B cell (primary cell): ENCODE data around the gene PDHB. TPM values are rescaled to one million over a fixed set of nuclear protein-coding genes. Genes with fewer than 3 reads are reported as not detected.

Experiments used
- ATAC-seq: fragments of 200-7000 bp; cut with Tn5 transposase; one replicate; pipeline ENCODE4 v1.10.0; 2021; ENCODE audit warnings: low read depth, mild to moderate bottlenecking, moderate number of reproducible peaks, moderate library complexity
- CTCF ChIA-PET: fragments of 350-600 bp; sonication (Branson Sonifier 250); formaldehyde crosslinking; loops from one replicate; lab custom pipeline; 2021; ENCODE audit warnings: antibody characterized with exemption, inconsistent platforms; lab: Charles Lee
- POLR2A ChIA-PET: fragments of 350-600 bp; sonication (Branson Sonifier 250); formaldehyde crosslinking; loops from one replicate; lab custom pipeline; 2021; ENCODE audit warnings: antibody characterized with exemption; lab: Charles Lee
- DNase-seq: peaks from one replicate; pipeline ENCODE4 v3.0.0; 2013
- H2AFZ ChIP-seq: 2 replicates; pipeline ENCODE4 v1.6.1; 2012; ENCODE audit warnings: mild to moderate bottlenecking, low read depth, low read length; ENCODE audit not compliant: insufficient read depth, poor library complexity, severe bottlenecking
- H3K27ac ChIP-seq, 2 donors: 1 replicate in 1 of 2; 2 replicates in 1 of 2; pipeline ENCODE4 v1.5.1; 2012 to 2013; ENCODE audit warnings: low read length in 2 of 2, mild to moderate bottlenecking in 2 of 2, moderate library complexity in 1 of 2
- H3K27me3 ChIP-seq, 4 experiments: fragments of 200-600 bp in 1 of 4; sonication (generic) in 1 of 4; replicated peaks in 1 of 4; 1 replicate in 2 of 4; 2 replicates in 2 of 4; pipeline versions ENCODE4 v1.6.1 to v1.7.0; 2013 to 2016; ENCODE audit warnings: low read length in 3 of 4, mild to moderate bottlenecking in 2 of 4, mixed read lengths in 1 of 4, moderate library complexity in 1 of 4; ENCODE audit not compliant: insufficient read depth in 4 of 4, control insufficient read depth in 3 of 4; ENCODE audit errors: control extremely low read depth in 1 of 4
- H3K36me3 ChIP-seq, 2 experiments: replicated peaks in 1 of 2; 1 replicate in 1 of 2; 2 replicates in 1 of 2; pipeline versions ENCODE4 v1.6.1 to v1.7.1; 2013; ENCODE audit warnings: low read length in 1 of 2; ENCODE audit not compliant: insufficient read depth in 2 of 2, control insufficient read depth in 1 of 2; ENCODE audit errors: control extremely low read depth in 1 of 2, extremely low read depth in 1 of 2
- H3K4me1 ChIP-seq, 2 donors: fragments of 200-600 bp in 1 of 2; sonication (generic) in 1 of 2; 1 replicate in 1 of 2; 2 replicates in 1 of 2; pipeline versions ENCODE4 v1.5.1 to v1.6.1; 2013 to 2017; ENCODE audit warnings: low read length in 2 of 2; ENCODE audit not compliant: control insufficient read depth in 2 of 2, insufficient read depth in 2 of 2
- H3K4me2 ChIP-seq: replicated peaks from 2 replicates; pipeline ENCODE3; 2012; ENCODE audit warnings: mild to moderate bottlenecking, low read depth, low read length; ENCODE audit not compliant: poor library complexity, severe bottlenecking
- H3K4me3 ChIP-seq, 5 experiments: fragments of 200-600 bp in 1 of 5; sonication (generic) in 1 of 5; 1 replicate in 3 of 5; 2 replicates in 2 of 5; pipeline versions ENCODE4 v1.5.1 to v1.7.0; 2011 to 2016; ENCODE audit warnings: low read length in 4 of 5, mild to moderate bottlenecking in 4 of 5, low read depth in 2 of 5, control low read depth in 1 of 5, moderate library complexity in 1 of 5; ENCODE audit not compliant: insufficient read depth in 1 of 5; ENCODE audit errors: control extremely low read depth in 1 of 5, extremely low read depth in 1 of 5
- H3K79me2 ChIP-seq: fragments of 200-600 bp; sonication (generic); one replicate; pipeline ENCODE4 v1.6.0; 2016; ENCODE audit warnings: low read length; ENCODE audit not compliant: control insufficient read depth, insufficient read depth
- H3K9ac ChIP-seq: fragments of 200-600 bp; sonication (generic); 2 replicates; pipeline ENCODE4 v1.6.1; 2017; ENCODE audit warnings: mild to moderate bottlenecking, low read length, moderate library complexity
- H3K9me3 ChIP-seq, 3 donors: one replicate each; pipeline versions ENCODE4 v1.6.1 to v1.7.1; 2013; ENCODE audit warnings: low read length in 2 of 3; ENCODE audit not compliant: control insufficient read depth in 2 of 3, insufficient read depth in 1 of 3; ENCODE audit errors: control extremely low read depth in 1 of 3
- H4K20me1 ChIP-seq: 2 replicates; pipeline ENCODE4 v1.6.0; 2012; ENCODE audit warnings: mild to moderate bottlenecking, low read length; ENCODE audit not compliant: insufficient read depth, control insufficient read depth, poor library complexity, severe bottlenecking
- H3K27ac Mint-ChIP-seq: one replicate; pipeline ENCODE4 v1.8.0; 2021; ENCODE audit warnings: mixed read lengths
- H3K27me3 Mint-ChIP-seq: one replicate; pipeline ENCODE4 v1.8.0; 2021; ENCODE audit warnings: mixed read lengths
- H3K4me1 Mint-ChIP-seq: one replicate; pipeline ENCODE4 v1.8.0; 2021; ENCODE audit warnings: mixed read lengths
- H3K4me3 Mint-ChIP-seq: one replicate; pipeline ENCODE4 v1.8.0; 2021; ENCODE audit warnings: mixed read lengths
- H3K9me3 Mint-ChIP-seq: one replicate; pipeline ENCODE4 v1.8.0; 2022; ENCODE audit warnings: mixed read lengths; ENCODE audit not compliant: insufficient read depth
- CTCF ChIP-seq: fragments of 200-600 bp; IDR thresholded peaks from one replicate; pipeline ENCODE4 v1.8.0; 2022; ENCODE audit warnings: antibody characterized with exemption, mild to moderate bottlenecking
- EZH2 ChIP-seq: IDR thresholded peaks from 2 replicates; pipeline ENCODE4 v1.6.1; 2012; ENCODE audit warnings: borderline replicate concordance, low read depth, mild to moderate bottlenecking, moderate library complexity, low read length; ENCODE audit not compliant: insufficient read depth, poor library complexity, severe bottlenecking
- WGBS: methylation state at CpG from one replicate; pipeline ENCODE4 v1.1.5; 2013; ENCODE audit warnings: missing lambda C conversion rate; ENCODE audit not compliant: insufficient coverage; 5-methylcytosine and 5-hydroxymethylcytosine counted together
- intact Hi-C: fragments of 100-400 bp; cut with micrococcal nuclease; formaldehyde crosslinking; loops from one replicate; pipeline ENCODE4 v1.10.0; 2022
- polyA plus RNA-seq: library from polyadenylated mRNA; depleted of rRNA; stranded (reverse); fragments of >200 nt; gene quantifications from 2 replicates; pipeline ENCODE4 v1.2.3, GENCODE V29; 2012
- total RNA-seq, 2 donors: library from RNA; stranded (reverse); fragments of 120-200 nt in 1 of 2; gene quantifications; 1 replicate in 1 of 2; 2 replicates in 1 of 2; pipeline versions ENCODE4 v1.2.3 to v1.2.4, GENCODE V29; 2013 to 2022

Gene PDHB
- total and polyA plus RNA-seq, 2 donors (not counting 1 experiment from before 2014, with no cell fraction given): 21.7 to 67.2 TPM

GRCh38 chr3:58416191-58416590 lies 17.4 kb downstream of the PDHB start:
- intact Hi-C loops: no loop called here
- Histone ChIP-seq H2AFZ (no peak overlapping the region), H3K9me3 (no peaks in the 10 kb centered on the region), H3K9ac (no peak overlapping the region), H3K27me3 (no peaks in the 10 kb centered on the region), H3K4me3 (no peak overlapping the region), H3K79me2 (peaks cover 26% of the 10 kb centered on the region), H3K4me1 (peaks cover 14 to 25% of the 10 kb centered on the region in 2 donors), H4K20me1 (no peaks in the 10 kb centered on the region), H3K36me3 (peaks cover 12 to 72% of the 10 kb centered on the region in 2 experiments), H3K4me2 (no peak overlapping the region), H3K27ac (no peak overlapping the region)
- POLR2A ChIA-PET: no interaction called here
- TF ChIP-seq CTCF (no peak), EZH2 (no peak)
- 100% methylated on average over 2 of the region's 2 CpGs for WGBS
- peaks cover 53% of the 10 kb centered on the region for H3K4me1 Mint-ChIP-seq
- CTCF ChIA-PET: interaction anchor here (0.6 to 5.1 kb wide), 19 partner anchors 10 to 231 kb away, joined by 3 to 81 read pairs (median 7); partner anchors contain the start of genes HTD2, KCTD6, PDHB and PXK
- H3K27me3 Mint-ChIP-seq: no peaks in the 10 kb centered on the region
- no peak overlapping the region for H3K4me3 Mint-ChIP-seq
- no peak overlapping the region for H3K27ac Mint-ChIP-seq
- H3K9me3 Mint-ChIP-seq: no peaks in the 10 kb centered on the region
- no peak for DNase-seq
- ATAC-seq: no peak

GRCh38 chr3:58414538-58415197 lies 19.0 kb downstream of the PDHB start:
- peaks cover 46% of the 10 kb centered on the region for H3K4me1 Mint-ChIP-seq
- Histone ChIP-seq H3K36me3 (peaks cover 5 to 79% of the 10 kb centered on the region in 2 experiments), H2AFZ (no peak overlapping the region), H3K4me1 (peaks cover 14 to 18% of the 10 kb centered on the region in 2 donors), H3K9me3 (no peaks in the 10 kb centered on the region), H3K27ac (peak overlapping the region; percentile 27 to 46), H4K20me1 (no peaks in the 10 kb centered on the region), H3K4me3 (no peak overlapping the region), H3K79me2 (peaks cover 40% of the 10 kb centered on the region), H3K4me2 (no peak overlapping the region), H3K9ac (no peak overlapping the region), H3K27me3 (no peaks in the 10 kb centered on the region)
- TF ChIP-seq CTCF (peak; percentile 77), EZH2 (no peak)
- peak overlapping the region; percentile 68 for H3K27ac Mint-ChIP-seq
- peak; percentile 77 for ATAC-seq
- intact Hi-C loops: loop anchor here (1.0 to 5.0 kb wide), 6 partner anchors 77 to 227 kb away; no protein-coding TSS in a partner anchor
- no peak overlapping the region for H3K4me3 Mint-ChIP-seq
- ChIA-PET POLR2A (interaction anchor here (0.7 to 1.1 kb wide), 2 partner anchors 81 to 92 kb away, joined by 3 to 7 read pairs; partner anchors contain the start of gene PXK), CTCF (interaction anchor here (0.7 to 5.1 kb wide), 27 partner anchors 9 to 230 kb away, joined by 3 to 81 read pairs (median 4); partner anchors contain the start of genes HTD2, KCTD6, PDHB and PXK)
- H3K9me3 Mint-ChIP-seq: no peaks in the 10 kb centered on the region
- no peaks in the 10 kb centered on the region for H3K27me3 Mint-ChIP-seq
- peak; percentile 80 for DNase-seq
